Activated T-cell treated with anti-CD3 and anti-CD28 coated beads for 1 hour (primary cell): ENCODE results near the gene NBPF10.
"Not testable (repeated sequence)": the region's sequence is repeated elsewhere in the genome, so short reads cannot be mapped to it uniquely, and the experiment has no call there.

Experiments
- DNase-seq: peaks from one replicate; pipeline ENCODE4 v3.0.0-alpha.2; 2020; ENCODE audit warnings: low read depth

The NBPF10 gene, protein sequence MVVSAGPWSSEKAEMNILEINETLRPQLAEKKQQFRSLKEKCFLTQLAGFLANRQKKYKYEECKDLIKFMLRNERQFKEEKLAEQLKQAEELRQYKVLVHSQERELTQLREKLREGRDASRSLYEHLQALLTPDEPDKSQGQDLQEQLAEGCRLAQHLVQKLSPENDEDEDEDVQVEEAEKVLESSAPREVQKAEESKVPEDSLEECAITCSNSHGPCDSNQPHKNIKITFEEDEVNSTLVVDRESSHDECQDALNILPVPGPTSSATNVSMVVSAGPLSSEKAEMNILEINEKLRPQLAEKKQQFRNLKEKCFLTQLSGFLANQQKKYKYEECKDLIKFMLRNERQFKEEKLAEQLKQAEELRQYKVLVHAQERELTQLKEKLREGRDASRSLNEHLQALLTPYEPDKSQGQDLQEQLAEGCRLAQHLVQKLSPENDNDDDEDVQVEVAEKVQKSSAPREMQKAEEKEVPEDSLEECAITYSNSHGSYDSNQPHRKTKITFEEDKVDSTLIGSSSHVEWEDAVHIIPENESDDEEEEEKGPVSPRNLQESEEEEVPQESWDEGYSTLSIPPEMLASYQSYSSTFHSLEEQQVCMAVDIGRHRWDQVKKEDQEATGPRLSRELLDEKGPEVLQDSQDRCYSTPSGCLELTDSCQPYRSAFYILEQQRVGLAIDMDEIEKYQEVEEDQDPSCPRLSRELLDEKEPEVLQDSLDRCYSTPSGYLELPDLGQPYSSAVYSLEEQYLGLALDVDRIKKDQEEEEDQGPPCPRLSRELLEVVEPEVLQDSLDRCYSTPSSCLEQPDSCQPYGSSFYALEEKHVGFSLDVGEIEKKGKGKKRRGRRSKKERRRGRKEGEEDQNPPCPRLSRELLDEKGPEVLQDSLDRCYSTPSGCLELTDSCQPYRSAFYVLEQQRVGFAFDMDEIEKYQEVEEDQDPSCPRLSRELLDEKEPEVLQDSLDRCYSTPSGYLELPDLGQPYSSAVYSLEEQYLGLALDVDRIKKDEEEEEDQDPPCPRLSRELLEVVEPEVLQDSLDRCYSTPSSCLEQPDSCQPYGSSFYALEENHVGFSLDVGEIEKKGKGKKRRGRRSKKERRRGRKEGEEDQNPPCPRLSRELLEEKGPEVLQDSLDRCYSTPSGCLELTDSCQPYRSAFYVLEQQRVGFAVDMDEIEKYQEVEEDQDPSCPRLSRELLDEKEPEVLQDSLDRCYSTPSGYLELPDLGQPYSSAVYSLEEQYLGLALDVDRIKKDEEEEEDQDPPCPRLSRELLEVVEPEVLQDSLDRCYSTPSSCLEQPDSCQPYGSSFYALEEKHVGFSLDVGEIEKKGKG (N-terminal part only)

GRCh38 chr1:146144465-146144864 is at the start of gene NBPF10:
Gene NBPF10, minus strand, starts transcription at chr1:146144804. Its CDS starts 35 bp downstream, at chr1:146144769.
- DNase-seq = not testable (repeated sequence)

- not testable (repeated sequence) for DNase-seq
Measured at GRCh38 chr1:146174531-146174930, 29.9 kb upstream of the NBPF10 start.

DNA sequence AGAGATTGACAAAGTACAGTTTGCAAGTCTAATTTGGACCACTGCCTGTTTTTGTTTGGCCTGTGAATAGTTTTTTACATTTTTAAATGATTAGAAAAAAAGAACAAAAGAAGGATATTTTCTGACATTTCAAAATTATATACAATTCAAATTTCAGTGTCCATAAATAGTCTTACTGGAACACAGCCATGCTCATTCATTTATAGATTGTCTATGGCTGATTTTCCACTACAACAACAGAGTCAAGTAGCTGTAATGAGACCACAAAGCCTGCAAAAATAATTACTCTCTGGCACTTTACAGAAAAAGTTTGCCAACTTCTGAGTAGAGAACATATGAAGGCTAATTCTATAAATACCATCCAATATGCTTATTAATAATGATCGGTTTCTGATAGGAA is 23.1 kb upstream of the NBPF10 start:
- not testable (repeated sequence) for DNase-seq

DNA sequence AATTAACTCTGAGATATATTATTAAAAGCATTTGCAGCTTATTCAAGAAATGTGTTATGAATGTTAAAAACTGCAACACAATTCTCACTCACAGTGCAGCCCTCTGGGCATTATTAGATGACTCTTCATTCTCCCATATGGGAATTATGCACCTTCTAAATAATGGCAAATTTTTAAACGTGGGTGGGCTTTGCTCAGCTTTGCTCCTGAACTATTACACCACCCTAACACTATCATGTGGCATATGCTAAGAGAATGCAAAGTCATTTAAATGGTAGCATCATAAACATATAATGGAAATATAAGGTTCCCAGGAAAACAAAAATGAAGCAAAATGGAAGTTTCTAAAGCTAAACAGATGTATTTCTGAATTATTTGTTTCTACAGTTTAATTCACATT is 22.7 kb upstream of the NBPF10 start:
- DNase-seq = not testable (repeated sequence)
